ENCODE measurements around the gene FTO.

Gene FTO

GRCh38 chr16:53973021-53973420 is 269.1 kb downstream of the FTO start:
- DNase-seq: no peak

GRCh38 chr16:53974484-53975080 is 270.6 kb downstream of the FTO start:
- DNase-seq: no peak

- no peak for DNase-seq
These were observed 276.7 kb downstream of the FTO start for GRCh38 chr16:53980675-53981074.

GRCh38 chr16:53982631-53983042 is 278.7 kb downstream of the FTO start:
- no peak for DNase-seq

- DNase-seq: no peak
These were observed 281.0 kb downstream of the FTO start for GRCh38 chr16:53984936-53985335.

- DNase-seq: no peak
These were observed 281.9 kb downstream of the FTO start for GRCh38 chr16:53985861-53986260.

GRCh38 chr16:53986793-53987192 is 282.8 kb downstream of the FTO start:
- DNase-seq: no peak

- DNase-seq: no peak
These were observed 284.2 kb downstream of the FTO start for GRCh38 chr16:53988136-53988535.

- DNase-seq: no peak
These were observed 285.6 kb downstream of the FTO start for GRCh38 chr16:53989597-53989996.

GRCh38 chr16:53991754-53992378 is 287.9 kb downstream of the FTO start:
- DNase-seq: no peak

- no peak for DNase-seq
These were observed 291.4 kb downstream of the FTO start for GRCh38 chr16:53995378-53995777.

- DNase-seq: no peak
These were observed 293.0 kb downstream of the FTO start for GRCh38 chr16:53996961-53997360.

GRCh38 chr16:53998024-53998810 is 294.3 kb downstream of the FTO start:
- DNase-seq: no peak

GRCh38 chr16:53998966-53999522 is 295.1 kb downstream of the FTO start:
- DNase-seq: no peak

- no peak for DNase-seq
These were observed 295.9 kb downstream of the FTO start for GRCh38 chr16:53999841-54000240.

GRCh38 chr16:54000361-54000760 is 296.4 kb downstream of the FTO start:
- no peak for DNase-seq

- DNase-seq: no peak
These were observed 302.7 kb downstream of the FTO start for GRCh38 chr16:54006693-54007092.

- DNase-seq: no peak
These were observed 303.5 kb downstream of the FTO start for GRCh38 chr16:54007504-54007903.

- DNase-seq: no peak
These were observed 305.7 kb downstream of the FTO start for GRCh38 chr16:54009464-54010176.

GRCh38 chr16:54015147-54015546 is 311.2 kb downstream of the FTO start:
- DNase-seq: no peak

- DNase-seq: no peak
These were observed 318.4 kb downstream of the FTO start for GRCh38 chr16:54022362-54022761.

GRCh38 chr16:54026456-54026855 is 322.5 kb downstream of the FTO start:
- DNase-seq: no peak

GRCh38 chr16:54027062-54027461 is 323.1 kb downstream of the FTO start:
- DNase-seq: no peak
